Head of caudate nucleus (tissue), 42 donors: ENCODE measurements around the gene CEP95.
"Not testable (repeated sequence)": the region's sequence is repeated elsewhere in the genome, so short reads cannot be mapped to it uniquely, and the experiment has no call there.

Experiments
- DNase-seq, 42 donors: peaks; one replicate each; pipeline versions ENCODE4 v3.0.0 to v3.0.0-alpha.2; 2020 to 2021; ENCODE audit warnings: mixed read lengths in 7 of 42
- intact Hi-C: fragments of 100-400 bp; cut with DNase I; formaldehyde crosslinking; loops from one replicate; pipeline ENCODE4 v1.15.0; 2022

Gene CEP95

GRCh38 chr17:64494121-64494520, 12.7 kb upstream of the CEP95 start:
- no peak for DNase-seq
- intact Hi-C loops = no loop called here

- intact Hi-C loops, DNase-seq: not testable (repeated sequence)
Measured at GRCh38 chr17:64495300-64495699, 11.5 kb upstream of the CEP95 start.

GRCh38 chr17:64496348-64496785, 10.4 kb upstream of the CEP95 start:
- intact Hi-C loops = no loop called here
- peak in 2 of 42 donors; percentile 4 for DNase-seq

GRCh38 chr17:64496786-64497564, 9.8 kb upstream of the CEP95 start, which contains the start of gene POLG2:
TSS of gene POLG2 (minus strand) at chr17:64497054. CDS start at chr17:64496968, 86 bp downstream.
- DNase-seq = peak; percentile 83 to 96 (median 93)
- intact Hi-C loops = loop anchor here (1.0 kb wide), 1 partner anchor 8 kb away; no protein-coding TSS in a partner anchor

GRCh38 chr17:64497565-64498035, 9.2 kb upstream of the CEP95 start:
- intact Hi-C loops = loop anchor here (1.0 kb wide), 1 partner anchor 8 kb away; no protein-coding TSS in a partner anchor
- no peak for DNase-seq

- no peak for DNase-seq
- intact Hi-C loops = no loop called here
Measured at GRCh38 chr17:64498308-64499203, 8.2 kb upstream of the CEP95 start.

GRCh38 chr17:64499805-64500486, 6.8 kb upstream of the CEP95 start:
- intact Hi-C loops = no loop called here
- DNase-seq = no peak

- DNase-seq = no peak
- intact Hi-C loops = no loop called here
Measured at GRCh38 chr17:64500487-64500859, 6.3 kb upstream of the CEP95 start.

GRCh38 chr17:64500862-64501765, 5.7 kb upstream of the CEP95 start:
- intact Hi-C loops = no loop called here

GRCh38 chr17:64502021-64502420, 4.8 kb upstream of the CEP95 start:
- intact Hi-C loops = no loop called here

More at GRCh38 chr17:64500862-64501765, 5.7 kb upstream of the CEP95 start:
- no peak for DNase-seq

GRCh38 chr17:64502809-64503208, 4.0 kb upstream of the CEP95 start:
- DNase-seq = no peak
- intact Hi-C loops = no loop called here

More at GRCh38 chr17:64502021-64502420, 4.8 kb upstream of the CEP95 start:
- DNase-seq = no peak

GRCh38 chr17:64503341-64503740, 3.4 kb upstream of the CEP95 start:
- intact Hi-C loops = no loop called here
- DNase-seq = no peak

- DNase-seq = no peak
- intact Hi-C loops = no loop called here
Measured at GRCh38 chr17:64503821-64504768, 2.7 kb upstream of the CEP95 start.

GRCh38 chr17:64504769-64505339, 1.9 kb upstream of the CEP95 start:
- intact Hi-C loops = loop anchor here (1.0 kb wide), 1 partner anchor 8 kb away; the partner anchor contains the start of gene POLG2
- DNase-seq = no peak

GRCh38 chr17:64505340-64506200, 1.2 kb upstream of the CEP95 start:
- DNase-seq = peak; percentile 73 to 96 (median 91)
- intact Hi-C loops = loop anchor here (1.0 kb wide), 1 partner anchor 8 kb away; the partner anchor contains the start of gene POLG2

- DNase-seq = peak; percentile 94 to 99 (median 97)
- intact Hi-C loops = no loop called here
Measured at GRCh38 chr17:64506201-64506575, 589 bp upstream of the CEP95 start, which contains the start of gene DDX5. TSS of gene DDX5 (minus strand) at chr17:64506289. CDS start at chr17:64506119, 170 bp downstream.
